H1 (cell line): ENCODE measurements around the gene ACTN4.

Experiments used
- ASH2L ChIP-seq: fragments of 200-600, 300-600 bp; sonication (generic); IDR thresholded peaks from one replicate; pipeline ENCODE4 v1.7.1; 2017; ENCODE audit warnings: low read length
- CHD2 ChIP-seq: IDR thresholded peaks from 2 replicates; pipeline ENCODE4 v1.6.1; 2012; ENCODE audit warnings: low read length, improper control_type of control experiment
- EGR1 ChIP-seq: IDR thresholded peaks from 2 replicates; pipeline ENCODE4 v1.6.1; 2011; ENCODE audit warnings: low read depth, low read length, borderline replicate concordance
- EP300 ChIP-seq, 2 experiments: IDR thresholded peaks; 1 replicate in 1 of 2; 2 replicates in 1 of 2; pipeline ENCODE4 v1.6.1; 2011 to 2012; ENCODE audit warnings: low read depth in 2 of 2, low read length in 2 of 2, mild to moderate bottlenecking in 2 of 2, borderline replicate concordance in 1 of 2, inconsistent platforms in 1 of 2, moderate library complexity in 1 of 2
- EZH2 ChIP-seq: fragments of 200-600 bp; sonication (generic); IDR thresholded peaks from 2 replicates; pipeline ENCODE4 v1.7.1; 2012; ENCODE audit warnings: low read depth, mild to moderate bottlenecking, moderate library complexity, low read length, inconsistent platforms; ENCODE audit not compliant: severe bottlenecking
- KDM1A ChIP-seq: fragments of 200-600, 300-600 bp; sonication (generic); IDR thresholded peaks from 2 replicates; pipeline ENCODE4 v1.7.1; 2016; ENCODE audit warnings: mild to moderate bottlenecking, low read length, borderline replicate concordance
- NRF1 ChIP-seq: IDR thresholded peaks from 2 replicates; pipeline ENCODE4 v1.6.1; 2011; ENCODE audit warnings: mild to moderate bottlenecking, low read depth, low read length, improper control_type of control experiment
- POLR2A ChIP-seq, 2 experiments: IDR thresholded peaks; 1 replicate in 1 of 2; 2 replicates in 1 of 2; pipeline ENCODE4 v1.6.1; 2011; ENCODE audit warnings: low read depth in 2 of 2, low read length in 2 of 2, mild to moderate bottlenecking in 2 of 2; ENCODE audit errors: control extremely low read depth in 1 of 2
- RFX5 ChIP-seq: IDR thresholded peaks from 2 replicates; pipeline ENCODE4 v1.6.1; 2011; ENCODE audit warnings: low read depth, low read length, improper control_type of control experiment, borderline replicate concordance
- SUZ12 ChIP-seq: fragments of 200-600 bp; sonication (generic); IDR thresholded peaks from 2 replicates; pipeline ENCODE4 v1.6.1; 2012; ENCODE audit warnings: mild to moderate bottlenecking, inconsistent platforms, low read length, moderate library complexity, mixed read lengths
- TAF1 ChIP-seq: IDR thresholded peaks from 2 replicates; pipeline ENCODE4 v1.6.1; 2011; ENCODE audit warnings: mild to moderate bottlenecking, low read depth, low read length
- YY1 ChIP-seq: IDR thresholded peaks from 2 replicates; pipeline ENCODE4 v1.6.1; 2011; ENCODE audit warnings: low read depth, mild to moderate bottlenecking, low read length
- TF ChIP-seq, protein P1 (sequence below), 3 experiments: IDR thresholded peaks; 1 replicate in 2 of 3; 2 replicates in 1 of 3; pipeline versions ENCODE4 v1.5.1 to v1.6.1; 2011; ENCODE audit warnings: low read length in 3 of 3, mild to moderate bottlenecking in 3 of 3, inconsistent platforms in 2 of 3, low read depth in 1 of 3, moderate library complexity in 1 of 3; ENCODE audit not compliant: insufficient read depth in 1 of 3; ENCODE audit errors: control extremely low read depth in 1 of 3
- TF ChIP-seq, protein P2 (sequence below): IDR thresholded peaks from 2 replicates; pipeline ENCODE4 v1.6.1; 2011; ENCODE audit warnings: low read length, improper control_type of control experiment

DNA sequence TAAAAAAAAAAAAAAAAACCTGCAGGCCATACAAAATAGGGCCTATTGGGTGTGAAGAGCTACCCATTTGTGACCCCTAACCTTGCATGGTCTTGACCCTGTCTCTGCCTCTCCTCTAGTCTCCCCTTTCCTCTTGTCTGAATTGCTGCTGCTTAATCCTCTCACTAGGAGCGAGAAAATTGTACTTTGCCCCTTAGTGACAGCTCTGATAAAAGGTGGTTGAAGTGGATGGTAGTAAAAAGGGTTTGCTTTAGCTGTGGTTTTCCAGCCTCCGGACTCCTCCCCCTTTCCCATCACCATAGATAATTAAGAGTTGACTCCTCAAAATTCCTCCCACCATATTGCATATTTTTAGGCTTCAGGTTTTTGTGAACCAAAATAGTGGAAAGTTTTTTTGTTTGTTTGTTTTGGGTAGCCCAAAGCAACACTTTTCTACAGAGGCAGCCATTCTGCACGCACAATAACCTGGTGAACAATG lies 23.5 kb downstream of the ACTN4 start:
- TF ChIP-seq POLR2A (IDR thresholded peaks at IDR 0.05; ENCODE audit: control extremely low read depth in 1 of 2, low read depth in 2 of 2, low read length in 2 of 2) (no peak), YY1 (no peak), CHD2 (no peak), EZH2 (no peak), ASH2L (no peak), RFX5 (no peak), EP300 (IDR thresholded peaks at IDR 0.05; ENCODE audit: borderline replicate concordance in 1 of 2, low read depth in 2 of 2, low read length in 2 of 2) (no peak), TAF1 (no peak), EGR1 (no peak), NRF1 (no peak), KDM1A (no peak), SUZ12 (no peak)
- TF ChIP-seq, protein P1, sequence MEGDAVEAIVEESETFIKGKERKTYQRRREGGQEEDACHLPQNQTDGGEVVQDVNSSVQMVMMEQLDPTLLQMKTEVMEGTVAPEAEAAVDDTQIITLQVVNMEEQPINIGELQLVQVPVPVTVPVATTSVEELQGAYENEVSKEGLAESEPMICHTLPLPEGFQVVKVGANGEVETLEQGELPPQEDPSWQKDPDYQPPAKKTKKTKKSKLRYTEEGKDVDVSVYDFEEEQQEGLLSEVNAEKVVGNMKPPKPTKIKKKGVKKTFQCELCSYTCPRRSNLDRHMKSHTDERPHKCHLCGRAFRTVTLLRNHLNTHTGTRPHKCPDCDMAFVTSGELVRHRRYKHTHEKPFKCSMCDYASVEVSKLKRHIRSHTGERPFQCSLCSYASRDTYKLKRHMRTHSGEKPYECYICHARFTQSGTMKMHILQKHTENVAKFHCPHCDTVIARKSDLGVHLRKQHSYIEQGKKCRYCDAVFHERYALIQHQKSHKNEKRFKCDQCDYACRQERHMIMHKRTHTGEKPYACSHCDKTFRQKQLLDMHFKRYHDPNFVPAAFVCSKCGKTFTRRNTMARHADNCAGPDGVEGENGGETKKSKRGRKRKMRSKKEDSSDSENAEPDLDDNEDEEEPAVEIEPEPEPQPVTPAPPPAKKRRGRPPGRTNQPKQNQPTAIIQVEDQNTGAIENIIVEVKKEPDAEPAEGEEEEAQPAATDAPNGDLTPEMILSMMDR (IDR thresholded peaks at IDR 0.05; ENCODE audit: control extremely low read depth in 1 of 3, insufficient read depth in 1 of 3, low read depth in 1 of 3, low read length in 3 of 3): no peak
- TF ChIP-seq, protein P2, sequence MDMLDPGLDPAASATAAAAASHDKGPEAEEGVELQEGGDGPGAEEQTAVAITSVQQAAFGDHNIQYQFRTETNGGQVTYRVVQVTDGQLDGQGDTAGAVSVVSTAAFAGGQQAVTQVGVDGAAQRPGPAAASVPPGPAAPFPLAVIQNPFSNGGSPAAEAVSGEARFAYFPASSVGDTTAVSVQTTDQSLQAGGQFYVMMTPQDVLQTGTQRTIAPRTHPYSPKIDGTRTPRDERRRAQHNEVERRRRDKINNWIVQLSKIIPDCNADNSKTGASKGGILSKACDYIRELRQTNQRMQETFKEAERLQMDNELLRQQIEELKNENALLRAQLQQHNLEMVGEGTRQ: no peak
